Endodermal cell (in vitro differentiated cells): ENCODE results near the gene SCNN1G. TPM values are rescaled to one million over a fixed set of nuclear protein-coding genes. Genes with fewer than 3 reads are reported as not detected.

Experiments
- DNase-seq: peaks from one replicate; pipeline ENCODE4 v3.0.0-alpha.2; 2017
- H3K27ac ChIP-seq: 2 replicates; pipeline ENCODE4 v1.5.1; 2013; ENCODE audit warnings: mild to moderate bottlenecking, low read depth, low read length, moderate library complexity
- H3K27me3 ChIP-seq: 2 replicates; pipeline ENCODE4 v1.6.1; 2013; ENCODE audit warnings: mild to moderate bottlenecking, low read length, moderate library complexity; ENCODE audit not compliant: insufficient read depth, control insufficient read depth, poor library complexity, severe bottlenecking
- H3K36me3 ChIP-seq: 2 replicates; pipeline ENCODE4 v1.7.0; 2013; ENCODE audit warnings: mild to moderate bottlenecking, low read length, moderate library complexity; ENCODE audit not compliant: control insufficient read depth, insufficient read depth
- H3K4me1 ChIP-seq: one replicate; pipeline ENCODE4 v1.7.0; 2013; ENCODE audit warnings: low read length; ENCODE audit not compliant: control insufficient read depth, insufficient read depth
- H3K4me3 ChIP-seq: 2 replicates; pipeline ENCODE4 v1.5.1; 2013; ENCODE audit warnings: mild to moderate bottlenecking, low read length, moderate library complexity
- H3K9ac ChIP-seq: 2 replicates; pipeline ENCODE4 v1.6.1; 2013; ENCODE audit warnings: mild to moderate bottlenecking, low read length, moderate library complexity; ENCODE audit not compliant: poor library complexity, severe bottlenecking; ENCODE audit errors: extremely low read depth
- H3K9me3 ChIP-seq: 2 replicates; pipeline ENCODE4 v1.6.1; 2013; ENCODE audit warnings: mild to moderate bottlenecking, low read length, moderate library complexity; ENCODE audit not compliant: control insufficient read depth
- H3K27ac Mint-ChIP-seq: 2 replicates; pipeline ENCODE4 v1.8.0; 2020; ENCODE audit warnings: mixed read lengths
- H3K27me3 Mint-ChIP-seq: 2 replicates; pipeline ENCODE4 v1.8.0; 2021; ENCODE audit warnings: mild to moderate bottlenecking, mixed read lengths; ENCODE audit not compliant: insufficient read depth
- H3K36me3 Mint-ChIP-seq: 2 replicates; pipeline ENCODE4 v1.8.0; 2020; ENCODE audit warnings: low read depth, mixed read lengths
- H3K4me1 Mint-ChIP-seq: 2 replicates; pipeline ENCODE4 v1.8.0; 2020; ENCODE audit warnings: mixed read lengths
- H3K4me3 Mint-ChIP-seq: 2 replicates; pipeline ENCODE4 v1.8.0; 2020; ENCODE audit warnings: mild to moderate bottlenecking, moderate library complexity, mixed read lengths
- H3K9me3 Mint-ChIP-seq: 2 replicates; pipeline ENCODE4 v1.8.0; 2020; ENCODE audit warnings: mild to moderate bottlenecking, mixed read lengths
- CTCF ChIP-seq: fragments of 200-600 bp; sonication (generic); conservative IDR thresholded peaks from 2 replicates; pipeline ENCODE4 v1.5.0; 2021; ENCODE audit warnings: antibody characterized with exemption, mild to moderate bottlenecking
- WGBS, 2 experiments: methylation state at CpG; one replicate each; pipeline versions ENCODE4 v1.1.5 to v1.1.7; 2013; ENCODE audit warnings: missing lambda C conversion rate in 2 of 2, mixed read lengths in 1 of 2; ENCODE audit not compliant: insufficient coverage in 1 of 2, insufficient read length in 1 of 2; 5-methylcytosine and 5-hydroxymethylcytosine counted together
- total RNA-seq, 2 donors: library from RNA; stranded (reverse); fragmentation: NEBNext Ultra II Directional in 1 of 2; extraction: Animal tissue kit (Norgen Biotek cat#: 25700) in 1 of 2; gene quantifications; 2 replicates in 1 of 2; 3 replicates in 1 of 2; pipeline ENCODE4 v1.2.1, GENCODE V29; 2021

SCNN1G gene
- total RNA-seq, 2 donors from 2014 or later, result 0.09 TPM; not detected in 1

GRCh38 chr16:23214796-23215195, 32.3 kb downstream of the SCNN1G start:
- Mint-ChIP-seq H3K4me3 (no peak overlapping the region), H3K27me3 (peaks cover 2% of the 10 kb centered on the region), H3K9me3 (no peaks in the 10 kb centered on the region), H3K27ac (no peak overlapping the region), H3K36me3 (no peaks in the 10 kb centered on the region), H3K4me1 (no peaks in the 10 kb centered on the region)
- Histone ChIP-seq H3K4me3 (no peak overlapping the region), H3K27me3 (no peaks in the 10 kb centered on the region), H3K9ac (no peak overlapping the region), H3K9me3 (no peaks in the 10 kb centered on the region), H3K27ac (no peak overlapping the region), H3K36me3 (no peaks in the 10 kb centered on the region), H3K4me1 (no peaks in the 10 kb centered on the region)
- WGBS, 2 experiments, result 84 to 94% methylated on average over 7 of the region's 7 CpGs
- DNase-seq, result no peak
- TF ChIP-seq CTCF, result no peak

DNA sequence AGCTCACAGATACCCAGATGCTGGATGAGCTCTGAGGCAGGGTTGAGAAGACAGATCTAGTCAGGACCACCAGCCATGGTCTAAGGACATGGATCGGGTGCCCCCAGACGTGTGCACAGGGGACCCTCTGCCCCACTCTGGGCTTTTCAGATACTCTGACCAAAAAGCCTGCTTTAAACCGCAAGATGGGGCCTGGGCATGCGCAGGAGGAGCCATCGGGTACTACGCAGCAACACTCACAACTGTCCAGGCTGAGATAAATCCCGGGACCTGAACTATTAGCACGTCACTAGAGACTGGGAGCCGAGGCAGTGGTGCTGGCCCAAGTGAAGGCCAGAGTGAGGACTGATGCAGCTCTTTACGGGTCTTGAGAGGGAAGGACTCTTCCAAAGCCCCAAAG, 32.9 kb downstream of the SCNN1G start:
- no peaks in the 10 kb centered on the region for H3K36me3 ChIP-seq
- no peaks in the 10 kb centered on the region for H3K9me3 ChIP-seq
- DNase-seq, result no peak
- H3K4me3 ChIP-seq, result no peak overlapping the region
- no peaks in the 10 kb centered on the region for H3K9me3 Mint-ChIP-seq
- H3K4me3 Mint-ChIP-seq, result no peak overlapping the region
- no peaks in the 10 kb centered on the region for H3K4me1 Mint-ChIP-seq
- H3K9ac ChIP-seq, result no peak overlapping the region
- no peaks in the 10 kb centered on the region for H3K36me3 Mint-ChIP-seq
- H3K27ac Mint-ChIP-seq, result no peak overlapping the region
- peaks cover 4% of the 10 kb centered on the region for H3K27me3 Mint-ChIP-seq
- no peaks in the 10 kb centered on the region for H3K4me1 ChIP-seq
- no peak overlapping the region for H3K27ac ChIP-seq
- 92% methylated on average over 8 to 10 of the region's 10 CpGs for WGBS, 2 experiments
- no peaks in the 10 kb centered on the region for H3K27me3 ChIP-seq
- no peak for TF ChIP-seq CTCF

DNA sequence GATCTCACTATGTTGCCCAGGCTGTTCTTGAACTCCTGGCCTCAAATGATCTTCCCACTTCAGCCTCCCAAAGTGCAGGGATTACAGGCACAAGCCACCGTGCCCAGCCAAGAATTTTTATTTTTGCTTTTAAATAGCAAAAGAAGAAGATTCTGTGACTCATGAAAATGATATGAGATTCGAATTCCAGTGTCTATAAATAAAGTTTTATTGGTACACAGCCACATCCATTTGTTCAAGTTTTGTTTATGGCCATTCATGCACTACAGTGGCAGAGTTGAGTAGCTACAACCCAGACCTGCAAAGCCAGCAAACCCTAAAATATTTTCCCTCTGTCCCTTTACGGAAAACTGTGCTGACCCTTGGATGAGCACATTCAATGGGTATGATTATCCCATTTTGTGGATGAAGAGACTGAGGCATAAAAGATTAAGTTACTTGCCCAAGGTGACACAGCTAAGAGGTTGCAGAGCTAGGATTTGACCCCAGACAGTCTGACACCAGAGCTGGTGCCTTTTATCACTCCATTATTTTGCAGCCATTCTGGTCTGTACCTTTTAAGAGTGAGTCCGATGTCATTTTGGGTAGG, 34.2 kb downstream of the SCNN1G start:
- H3K9ac ChIP-seq, result no peak overlapping the region
- no peaks in the 10 kb centered on the region for H3K4me1 ChIP-seq
- no peaks in the 10 kb centered on the region for H3K36me3 Mint-ChIP-seq
- H3K9me3 ChIP-seq, result no peaks in the 10 kb centered on the region
- H3K36me3 ChIP-seq, result no peaks in the 10 kb centered on the region
- WGBS, 2 experiments, result 86 to 90% methylated on average over 2 to 4 of the region's 4 CpGs
- no peaks in the 10 kb centered on the region for H3K27me3 ChIP-seq
- peaks cover 4% of the 10 kb centered on the region for H3K27me3 Mint-ChIP-seq
- H3K27ac Mint-ChIP-seq, result no peak overlapping the region
- H3K4me1 Mint-ChIP-seq, result no peaks in the 10 kb centered on the region
- no peak for DNase-seq
- no peak overlapping the region for H3K4me3 ChIP-seq
- H3K27ac ChIP-seq, result no peak overlapping the region
- no peak for TF ChIP-seq CTCF
- H3K4me3 Mint-ChIP-seq, result no peak overlapping the region
- no peaks in the 10 kb centered on the region for H3K9me3 Mint-ChIP-seq
